ENCODE measurements around the gene MAML2. TPM values are rescaled to one million over a fixed set of nuclear protein-coding genes. Genes with fewer than 3 reads are reported as not detected.
"Not testable (repeated sequence)": the region's sequence is repeated elsewhere in the genome, so short reads cannot be mapped to it uniquely, and the experiment has no call there.

MAML2 gene
- total RNA-seq, 6 experiments from 2014 or later, result 24.9 to 30.8 (median 28.3) TPM

DNA sequence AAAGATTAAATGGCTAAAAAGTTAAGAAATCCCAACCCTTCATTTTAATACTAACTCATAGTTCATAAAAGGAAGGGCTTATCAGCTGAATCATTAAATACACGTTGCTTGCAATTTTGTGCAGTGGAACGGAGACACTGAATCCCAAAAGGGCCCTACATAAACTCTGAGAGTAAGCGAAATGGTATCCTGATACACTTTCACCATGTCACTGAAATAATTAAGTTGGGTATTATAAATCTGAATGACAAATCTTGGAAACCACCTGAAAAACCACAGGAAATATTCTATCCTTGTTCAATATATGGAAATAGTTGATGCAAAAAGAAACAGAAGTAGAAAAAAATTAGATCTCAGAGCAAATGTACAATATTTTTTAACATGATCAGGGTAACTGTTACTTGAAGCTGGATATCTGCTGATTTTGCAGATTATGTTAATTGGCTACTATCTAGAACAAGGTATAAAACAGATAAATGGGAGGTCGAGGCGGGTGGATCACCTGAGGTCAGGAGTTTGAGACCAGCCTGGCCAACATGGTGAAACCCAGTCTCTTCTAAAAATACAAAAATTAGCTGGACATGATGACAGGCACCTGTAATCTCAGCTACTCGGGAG lies 55.1 kb downstream of the MAML2 start:
- Mint-ChIP-seq H3K4me3 (peak overlapping the region; percentile 50; the same call in 1 of the 2 replicates), H3K9me3 (no peaks in the 10 kb centered on the region; the same call in 1 of the 2 replicates)
- no peak for DNase-seq

DNA sequence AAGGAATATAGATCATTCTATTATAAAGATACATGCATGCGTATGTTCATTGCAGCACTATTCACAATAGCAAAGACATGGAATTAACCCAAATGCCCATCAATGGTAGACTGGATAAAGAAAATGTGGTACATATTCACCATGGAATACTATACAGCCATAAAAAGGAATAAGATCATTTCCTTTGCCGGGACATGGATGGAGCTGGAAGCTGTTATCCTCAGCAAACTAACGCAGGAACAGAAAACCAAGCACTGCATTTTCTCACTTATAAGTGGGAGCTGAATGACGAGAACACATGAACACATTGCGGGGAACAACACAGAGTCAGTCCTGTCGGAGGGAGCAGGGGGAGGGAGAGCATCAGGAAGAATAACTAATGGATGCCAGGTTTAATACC lies 57.0 kb downstream of the MAML2 start:
- DNase-seq; H3K27ac Mint-ChIP-seq; H3K9me3 Mint-ChIP-seq; H3K27me3 Mint-ChIP-seq (ENCODE audit: insufficient read depth); H3K4me3 Mint-ChIP-seq: not testable (repeated sequence)
- Mint-ChIP-seq H3K4me1 (ENCODE audit: low read depth) (peaks cover 49% of the 10 kb centered on the region), H3K36me3 (ENCODE audit: low read depth) (peaks cover 34% of the 10 kb centered on the region)

More for the DNA sequence above, 55.1 kb downstream of the MAML2 start:
- H3K27ac Mint-ChIP-seq, result peak overlapping the region; percentile 43; the same call in 1 of the 2 replicates
- TF ChIP-seq, protein P1, sequence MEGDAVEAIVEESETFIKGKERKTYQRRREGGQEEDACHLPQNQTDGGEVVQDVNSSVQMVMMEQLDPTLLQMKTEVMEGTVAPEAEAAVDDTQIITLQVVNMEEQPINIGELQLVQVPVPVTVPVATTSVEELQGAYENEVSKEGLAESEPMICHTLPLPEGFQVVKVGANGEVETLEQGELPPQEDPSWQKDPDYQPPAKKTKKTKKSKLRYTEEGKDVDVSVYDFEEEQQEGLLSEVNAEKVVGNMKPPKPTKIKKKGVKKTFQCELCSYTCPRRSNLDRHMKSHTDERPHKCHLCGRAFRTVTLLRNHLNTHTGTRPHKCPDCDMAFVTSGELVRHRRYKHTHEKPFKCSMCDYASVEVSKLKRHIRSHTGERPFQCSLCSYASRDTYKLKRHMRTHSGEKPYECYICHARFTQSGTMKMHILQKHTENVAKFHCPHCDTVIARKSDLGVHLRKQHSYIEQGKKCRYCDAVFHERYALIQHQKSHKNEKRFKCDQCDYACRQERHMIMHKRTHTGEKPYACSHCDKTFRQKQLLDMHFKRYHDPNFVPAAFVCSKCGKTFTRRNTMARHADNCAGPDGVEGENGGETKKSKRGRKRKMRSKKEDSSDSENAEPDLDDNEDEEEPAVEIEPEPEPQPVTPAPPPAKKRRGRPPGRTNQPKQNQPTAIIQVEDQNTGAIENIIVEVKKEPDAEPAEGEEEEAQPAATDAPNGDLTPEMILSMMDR (IDR thresholded peaks at IDR 0.05), result no peak
- H3K4me1 Mint-ChIP-seq (ENCODE audit: low read depth), result peaks cover 49% of the 10 kb centered on the region
- peaks cover 40% of the 10 kb centered on the region for H3K36me3 Mint-ChIP-seq (ENCODE audit: low read depth)
- H3K27me3 Mint-ChIP-seq (ENCODE audit: insufficient read depth), result no peaks in the 10 kb centered on the region

DNA sequence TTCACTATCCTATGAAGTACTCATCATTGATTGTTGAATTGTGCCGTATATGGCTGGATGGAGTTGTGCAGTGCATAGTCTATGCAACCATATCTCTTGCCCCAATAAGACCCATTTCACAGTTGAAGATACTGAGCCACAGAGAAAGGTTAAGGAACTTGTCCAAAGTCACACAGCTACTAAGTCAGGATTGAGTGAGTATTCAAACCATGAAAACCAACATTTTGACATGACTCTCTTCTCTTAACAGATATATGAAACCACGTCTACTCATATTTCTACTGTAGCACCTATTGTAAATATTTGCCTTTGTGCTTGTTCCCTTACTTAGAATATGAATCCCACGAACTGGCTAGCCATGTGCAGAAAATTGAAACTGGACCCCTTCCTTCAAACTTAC lies 58.1 kb downstream of the MAML2 start:
- Mint-ChIP-seq H3K4me1 (ENCODE audit: low read depth) (peaks cover 60% of the 10 kb centered on the region), H3K9me3 (no peaks in the 10 kb centered on the region; the same call in 1 of the 2 replicates), H3K27ac (no peak overlapping the region), H3K36me3 (ENCODE audit: low read depth) (peaks cover 29% of the 10 kb centered on the region), H3K4me3 (no peak overlapping the region), H3K27me3 (ENCODE audit: insufficient read depth) (no peaks in the 10 kb centered on the region)
- DNase-seq, result no peak
- TF ChIP-seq, protein P1 (IDR thresholded peaks at IDR 0.05), result no peak

DNA sequence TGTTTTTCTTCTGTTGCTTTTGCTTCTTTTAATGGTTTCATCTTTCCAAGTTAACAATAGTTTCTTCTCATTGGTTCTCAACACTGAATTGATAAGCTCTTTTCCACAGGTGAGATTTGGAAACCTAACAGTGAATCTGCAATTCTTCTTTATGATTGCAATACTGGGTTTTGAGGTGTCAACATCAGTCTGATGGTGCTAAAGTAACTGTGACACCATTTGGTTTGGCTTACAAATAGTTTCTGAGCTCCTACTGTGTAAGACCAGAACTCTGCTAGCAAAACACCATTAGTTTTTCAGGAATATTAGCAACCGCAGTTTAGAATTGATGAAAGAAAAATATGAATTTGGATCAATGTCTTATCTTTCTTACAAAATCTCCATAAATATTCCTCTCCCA lies 58.6 kb downstream of the MAML2 start:
- H3K4me3 Mint-ChIP-seq, result no peak overlapping the region
- no peak for DNase-seq
- no peaks in the 10 kb centered on the region; the same call in 1 of the 2 replicates for H3K9me3 Mint-ChIP-seq
- TF ChIP-seq, protein P1 (IDR thresholded peaks at IDR 0.05), result no peak
- H3K27ac Mint-ChIP-seq, result no peak overlapping the region
- peaks cover 29% of the 10 kb centered on the region for H3K36me3 Mint-ChIP-seq (ENCODE audit: low read depth)
- H3K4me1 Mint-ChIP-seq (ENCODE audit: low read depth), result peaks cover 65% of the 10 kb centered on the region
- H3K27me3 Mint-ChIP-seq (ENCODE audit: insufficient read depth), result no peaks in the 10 kb centered on the region

DNA sequence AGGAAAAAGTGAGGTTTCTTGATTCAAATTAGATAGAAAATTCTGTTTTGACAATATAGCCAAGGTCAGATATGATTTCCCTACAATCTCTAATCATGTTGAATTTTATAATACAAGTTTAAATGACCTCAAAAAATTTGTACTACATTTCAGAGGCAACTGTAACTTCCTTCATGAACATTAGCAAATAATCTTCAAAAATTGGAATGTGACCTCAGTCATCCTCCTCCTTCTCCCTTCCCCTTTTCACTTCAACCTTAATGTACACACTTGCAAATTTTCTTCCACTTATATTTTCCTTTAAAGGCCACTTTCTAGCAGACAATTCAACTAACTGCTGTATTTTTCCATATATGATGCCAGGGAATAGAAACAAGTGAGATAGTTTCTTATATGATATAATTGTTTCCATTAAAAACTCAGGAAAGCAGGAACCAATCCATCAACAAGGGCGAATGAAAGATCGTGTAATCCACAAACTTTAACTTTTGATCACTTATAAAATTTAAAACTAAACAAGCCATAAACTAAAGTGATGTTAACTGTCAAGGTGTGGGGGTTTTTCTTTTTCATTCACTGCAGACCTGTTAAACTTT lies 60.3 kb downstream of the MAML2 start:
- Mint-ChIP-seq H3K36me3 (ENCODE audit: low read depth) (peaks cover 33% of the 10 kb centered on the region), H3K27me3 (ENCODE audit: insufficient read depth) (no peaks in the 10 kb centered on the region), H3K27ac (no peak overlapping the region), H3K4me1 (ENCODE audit: low read depth) (peaks cover 76% of the 10 kb centered on the region), H3K4me3 (no peak overlapping the region), H3K9me3 (no peaks in the 10 kb centered on the region; the same call in 1 of the 2 replicates)
- TF ChIP-seq, protein P1 (IDR thresholded peaks at IDR 0.05), result no peak
- DNase-seq, result no peak

DNA sequence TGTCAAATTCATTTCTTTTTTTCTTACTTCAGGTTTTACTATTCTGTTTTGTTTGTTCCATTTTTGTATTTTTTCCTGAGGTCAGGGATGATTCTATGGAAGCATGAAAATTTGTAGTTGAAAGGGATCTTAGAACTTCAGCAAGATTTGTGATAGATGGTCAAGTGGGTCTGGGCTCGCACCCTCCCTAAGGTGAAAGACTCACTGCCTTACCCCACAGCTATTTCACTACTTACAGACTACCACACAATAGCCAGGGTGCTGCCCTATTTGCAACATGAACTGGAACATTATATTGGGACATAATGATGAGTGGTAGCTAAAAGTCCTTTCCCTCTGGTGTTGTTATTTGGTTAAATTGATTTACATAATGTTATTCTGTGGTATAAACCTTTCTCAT lies 62.6 kb downstream of the MAML2 start:
- Mint-ChIP-seq H3K27ac (peak overlapping the region; percentile 76), H3K9me3 (no peaks in the 10 kb centered on the region; the same call in 1 of the 2 replicates), H3K4me3 (peak overlapping the region; percentile 14), H3K36me3 (ENCODE audit: low read depth) (peaks cover 22% of the 10 kb centered on the region), H3K27me3 (ENCODE audit: insufficient read depth) (no peaks in the 10 kb centered on the region), H3K4me1 (ENCODE audit: low read depth) (peaks cover 80% of the 10 kb centered on the region)
- TF ChIP-seq, protein P1 (IDR thresholded peaks at IDR 0.05), result no peak
- DNase-seq, result no peak
